Measurements from ENCODE around the gene DDX1.

Gene DDX1

GRCh38 chr2:15657759-15658158, 66.1 kb downstream of the DDX1 start:
- no peaks in the 10 kb centered on the region for H3K4me1 ChIP-seq (ENCODE audit: control insufficient read depth, insufficient read depth, low read depth, low read length)
- H3K79me1 ChIP-seq (replicated peaks; ENCODE audit: low read length, poor library complexity, severe bottlenecking) = no peaks in the 10 kb centered on the region
- no peak overlapping the region for H4K91ac ChIP-seq (ENCODE audit: low read length)
- no peak overlapping the region for H3K4me3 ChIP-seq (ENCODE audit: insufficient read depth in 1 of 2, low read depth in 1 of 2, low read length in 2 of 2)
- no peak overlapping the region for H2BK15ac ChIP-seq (ENCODE audit: low read depth, poor library complexity, severe bottlenecking)
- H3K4ac ChIP-seq (ENCODE audit: low read depth in 1 of 2, low read length in 2 of 2) = no peak overlapping the region
- H2AFZ ChIP-seq (ENCODE audit: low read depth, low read length) = no peak overlapping the region
- H3K27ac ChIP-seq (ENCODE audit: low read length, poor library complexity, severe bottlenecking) = no peak overlapping the region
- H4K8ac ChIP-seq (ENCODE audit: low read length) = no peak overlapping the region
- H2BK12ac ChIP-seq (ENCODE audit: low read length in 2 of 2) = no peak overlapping the region
- DNase-seq = no peak
- H3K14ac ChIP-seq (ENCODE audit: low read length in 2 of 2) = no peak overlapping the region
- 94% methylated on average over 9 of the region's 9 CpGs for WGBS
- no peak overlapping the region for H2BK5ac ChIP-seq (ENCODE audit: low read depth, low read length, poor library complexity, severe bottlenecking)
- H2BK120ac ChIP-seq (ENCODE audit: low read depth, low read length) = no peak overlapping the region
- H3K9me3 ChIP-seq (ENCODE audit: control insufficient read depth, low read length) = peaks cover 16% of the 10 kb centered on the region
- peaks cover 4 to 39% of the 10 kb centered on the region in 2 experiments for H3K27me3 ChIP-seq (ENCODE audit: control insufficient read depth in 1 of 2, insufficient read depth in 1 of 2, low read length in 2 of 2)
- no peak overlapping the region for H3K18ac ChIP-seq (ENCODE audit: low read depth in 1 of 2, low read length in 2 of 2)
- no peak overlapping the region for H3K23ac ChIP-seq (ENCODE audit: low read length in 2 of 2)
- H2AK5ac ChIP-seq (ENCODE audit: low read length, severe bottlenecking) = no peak overlapping the region
- H3K36me3 ChIP-seq (ENCODE audit: control insufficient read depth in 1 of 2, insufficient read depth in 2 of 2, low read depth in 1 of 2, low read length in 2 of 2) = no peaks in the 10 kb centered on the region
- H3K4me2 ChIP-seq (ENCODE audit: low read length, poor library complexity, severe bottlenecking) = no peak overlapping the region
- no peak overlapping the region for H3K9ac ChIP-seq (ENCODE audit: low read length)

GRCh38 chr2:15658911-15659310, 67.2 kb downstream of the DDX1 start:
- no peak overlapping the region for H2AFZ ChIP-seq (ENCODE audit: low read depth, low read length)
- H3K4ac ChIP-seq (ENCODE audit: low read depth in 1 of 2, low read length in 2 of 2) = no peak overlapping the region
- no peak overlapping the region for H3K23ac ChIP-seq (ENCODE audit: low read length in 2 of 2)
- no peak overlapping the region for H3K4me3 ChIP-seq (ENCODE audit: insufficient read depth in 1 of 2, low read depth in 1 of 2, low read length in 2 of 2)
- no peak overlapping the region for H4K91ac ChIP-seq (ENCODE audit: low read length)
- H2AK5ac ChIP-seq (ENCODE audit: low read length, severe bottlenecking) = no peak overlapping the region
- H3K4me1 ChIP-seq (ENCODE audit: control insufficient read depth, insufficient read depth, low read depth, low read length) = no peaks in the 10 kb centered on the region
- 87% methylated on average over 4 of the region's 4 CpGs for WGBS
- H3K18ac ChIP-seq (ENCODE audit: low read depth in 1 of 2, low read length in 2 of 2) = no peak overlapping the region
- H3K9me3 ChIP-seq (ENCODE audit: control insufficient read depth, low read length) = peaks cover 16% of the 10 kb centered on the region
- H2BK15ac ChIP-seq (ENCODE audit: low read depth, poor library complexity, severe bottlenecking) = no peak overlapping the region
- H3K9ac ChIP-seq (ENCODE audit: low read length) = no peak overlapping the region
- no peak overlapping the region for H3K14ac ChIP-seq (ENCODE audit: low read length in 2 of 2)
- H3K27ac ChIP-seq (ENCODE audit: low read length, poor library complexity, severe bottlenecking) = no peak overlapping the region
- H3K79me1 ChIP-seq (replicated peaks; ENCODE audit: low read length, poor library complexity, severe bottlenecking) = no peaks in the 10 kb centered on the region
- no peak overlapping the region for H2BK120ac ChIP-seq (ENCODE audit: low read depth, low read length)
- H3K36me3 ChIP-seq (ENCODE audit: control insufficient read depth in 1 of 2, insufficient read depth in 2 of 2, low read depth in 1 of 2, low read length in 2 of 2) = no peaks in the 10 kb centered on the region
- no peak overlapping the region for H2BK12ac ChIP-seq (ENCODE audit: low read length in 2 of 2)
- no peak for DNase-seq
- no peak overlapping the region for H2BK5ac ChIP-seq (ENCODE audit: low read depth, low read length, poor library complexity, severe bottlenecking)
- no peak overlapping the region for H3K4me2 ChIP-seq (ENCODE audit: low read length, poor library complexity, severe bottlenecking)
- peaks cover 4 to 34% of the 10 kb centered on the region in 2 experiments for H3K27me3 ChIP-seq (ENCODE audit: control insufficient read depth in 1 of 2, insufficient read depth in 1 of 2, low read length in 2 of 2)
- H4K8ac ChIP-seq (ENCODE audit: low read length) = no peak overlapping the region

- Histone ChIP-seq H3K4me1 (ENCODE audit: control insufficient read depth, insufficient read depth, low read depth, low read length) (no peaks in the 10 kb centered on the region), H3K79me1 (replicated peaks; ENCODE audit: low read length, poor library complexity, severe bottlenecking) (no peaks in the 10 kb centered on the region), H3K23ac (ENCODE audit: low read length in 2 of 2) (no peak overlapping the region), H3K4me3 (ENCODE audit: insufficient read depth in 1 of 2, low read depth in 1 of 2, low read length in 2 of 2) (no peak overlapping the region), H2BK120ac (ENCODE audit: low read depth, low read length) (no peak overlapping the region), H3K27ac (ENCODE audit: low read length, poor library complexity, severe bottlenecking) (no peak overlapping the region), H2AK5ac (ENCODE audit: low read length, severe bottlenecking) (no peak overlapping the region), H3K4ac (ENCODE audit: low read depth in 1 of 2, low read length in 2 of 2) (no peak overlapping the region), H4K8ac (ENCODE audit: low read length) (no peak overlapping the region), H3K18ac (ENCODE audit: low read depth in 1 of 2, low read length in 2 of 2) (no peak overlapping the region), H2AFZ (ENCODE audit: low read depth, low read length) (no peak overlapping the region), H3K36me3 (ENCODE audit: control insufficient read depth in 1 of 2, insufficient read depth in 2 of 2, low read depth in 1 of 2, low read length in 2 of 2) (no peaks in the 10 kb centered on the region), H3K27me3 (ENCODE audit: control insufficient read depth in 1 of 2, insufficient read depth in 1 of 2, low read length in 2 of 2) (peaks cover 4 to 24% of the 10 kb centered on the region in 2 experiments), H3K9ac (ENCODE audit: low read length) (no peak overlapping the region), H2BK5ac (ENCODE audit: low read depth, low read length, poor library complexity, severe bottlenecking) (no peak overlapping the region), H2BK15ac (ENCODE audit: low read depth, poor library complexity, severe bottlenecking) (no peak overlapping the region), H2BK12ac (ENCODE audit: low read length in 2 of 2) (no peak overlapping the region), H4K91ac (ENCODE audit: low read length) (no peak overlapping the region), H3K4me2 (ENCODE audit: low read length, poor library complexity, severe bottlenecking) (no peak overlapping the region), H3K14ac (ENCODE audit: low read length in 2 of 2) (no peak overlapping the region), H3K9me3 (ENCODE audit: control insufficient read depth, low read length) (peaks cover 16% of the 10 kb centered on the region)
- 65% methylated on average over 4 of the region's 6 CpGs for WGBS
- DNase-seq = no peak
Measured at GRCh38 chr2:15660491-15661294, 69.0 kb downstream of the DDX1 start.

GRCh38 chr2:15661295-15661569, 69.6 kb downstream of the DDX1 start:
- Histone ChIP-seq H3K4me3 (ENCODE audit: insufficient read depth in 1 of 2, low read depth in 1 of 2, low read length in 2 of 2) (no peak overlapping the region), H2BK12ac (ENCODE audit: low read length in 2 of 2) (no peak overlapping the region), H2BK120ac (ENCODE audit: low read depth, low read length) (no peak overlapping the region), H2BK15ac (ENCODE audit: low read depth, poor library complexity, severe bottlenecking) (no peak overlapping the region), H2AFZ (ENCODE audit: low read depth, low read length) (no peak overlapping the region), H3K4me2 (ENCODE audit: low read length, poor library complexity, severe bottlenecking) (no peak overlapping the region), H3K23ac (ENCODE audit: low read length in 2 of 2) (no peak overlapping the region), H3K18ac (ENCODE audit: low read depth in 1 of 2, low read length in 2 of 2) (no peak overlapping the region), H4K8ac (ENCODE audit: low read length) (no peak overlapping the region), H3K9ac (ENCODE audit: low read length) (no peak overlapping the region), H3K9me3 (ENCODE audit: control insufficient read depth, low read length) (peaks cover 16% of the 10 kb centered on the region), H2BK5ac (ENCODE audit: low read depth, low read length, poor library complexity, severe bottlenecking) (no peak overlapping the region), H3K79me1 (replicated peaks; ENCODE audit: low read length, poor library complexity, severe bottlenecking) (no peaks in the 10 kb centered on the region), H4K91ac (ENCODE audit: low read length) (no peak overlapping the region), H3K14ac (ENCODE audit: low read length in 2 of 2) (no peak overlapping the region), H3K4me1 (ENCODE audit: control insufficient read depth, insufficient read depth, low read depth, low read length) (no peaks in the 10 kb centered on the region), H2AK5ac (ENCODE audit: low read length, severe bottlenecking) (no peak overlapping the region), H3K4ac (ENCODE audit: low read depth in 1 of 2, low read length in 2 of 2) (no peak overlapping the region), H3K36me3 (ENCODE audit: control insufficient read depth in 1 of 2, insufficient read depth in 2 of 2, low read depth in 1 of 2, low read length in 2 of 2) (no peaks in the 10 kb centered on the region), H3K27ac (ENCODE audit: low read length, poor library complexity, severe bottlenecking) (no peak overlapping the region), H3K27me3 (ENCODE audit: control insufficient read depth in 1 of 2, insufficient read depth in 1 of 2, low read length in 2 of 2) (peaks cover 4 to 19% of the 10 kb centered on the region in 2 experiments)
- no peak for DNase-seq
- no CpG with 5 or more reads among the region's 2 CpGs for WGBS
